IMR-90 (cell line): ENCODE measurements around the gene MEX3B. TPM values are rescaled to one million over a fixed set of nuclear protein-coding genes. Genes with fewer than 3 reads are reported as not detected.

Experiments
- ATAC-seq: fragments of 200-7000 bp; cut with Tn5 transposase; 2 replicates; pipeline ENCODE4 v1.9.1; 2020; ENCODE audit warnings: low read depth, mild to moderate bottlenecking, moderate library complexity
- BruUV-seq: library from RNA; stranded (reverse); fragments of 400-500 nt; replicated peaks from 2 replicates; lab custom pipeline; 2021; lab: Mats Ljungman, UMichigan
- CTCF ChIA-PET: fragments of 300-600 bp; formaldehyde crosslinking; extraction: SDS; loops from one replicate; lab custom pipeline; 2021; ENCODE audit warnings: antibody characterized with exemption; lab: Yijun Ruan, JAX
- POLR2A ChIA-PET: fragments of 300-600 bp; sonication (Branson Sonifier 250); formaldehyde crosslinking; loops from one replicate; lab custom pipeline; 2022; ENCODE audit warnings: antibody characterized with exemption; ENCODE audit not compliant: unreplicated experiment; lab: Charles Lee
- DNase-seq: peaks from one replicate; pipeline ENCODE4 v3.0.0; 2013
- H2AFZ ChIP-seq: replicated peaks from 2 replicates; pipeline ENCODE3; 2013; ENCODE audit warnings: low read length, mild to moderate bottlenecking; ENCODE audit not compliant: poor library complexity
- H2AK5ac ChIP-seq: 2 replicates; pipeline ENCODE4 v1.6.1; 2013; ENCODE audit warnings: low read depth, low read length, inconsistent platforms
- H2AK9ac ChIP-seq: replicated peaks from 2 replicates; pipeline ENCODE3; 2013; ENCODE audit warnings: mild to moderate bottlenecking, low read depth, low read length, moderate library complexity; ENCODE audit not compliant: poor library complexity
- H2BK120ac ChIP-seq: 2 replicates; pipeline ENCODE4 v1.6.1; 2013; ENCODE audit warnings: low read depth, low read length, inconsistent platforms
- H2BK15ac ChIP-seq: 3 replicates; pipeline ENCODE4 v1.6.1; 2013; ENCODE audit warnings: low read depth, low read length, inconsistent platforms
- H2BK20ac ChIP-seq: 2 replicates; pipeline ENCODE4 v1.6.1; 2013; ENCODE audit warnings: low read depth, mild to moderate bottlenecking, inconsistent platforms, low read length, moderate library complexity
- H2BK5ac ChIP-seq: 2 replicates; pipeline ENCODE4 v1.6.1; 2013; ENCODE audit warnings: mild to moderate bottlenecking, low read depth, low read length, inconsistent platforms; ENCODE audit not compliant: poor library complexity, severe bottlenecking
- H3K14ac ChIP-seq: replicated peaks from 2 replicates; pipeline ENCODE4 v1.6.1; 2013; ENCODE audit warnings: low read depth, low read length, inconsistent platforms
- H3K18ac ChIP-seq: 2 replicates; pipeline ENCODE4 v1.6.1; 2013; ENCODE audit warnings: low read depth, low read length, control low read depth
- H3K23ac ChIP-seq: 2 replicates; pipeline ENCODE4 v1.6.1; 2013; ENCODE audit warnings: low read depth, low read length, inconsistent platforms
- H3K27ac ChIP-seq: 2 replicates; pipeline ENCODE4 v1.5.1; 2013; ENCODE audit warnings: mild to moderate bottlenecking, control low read depth, low read length; ENCODE audit not compliant: insufficient read depth
- H3K27me3 ChIP-seq: 2 replicates; pipeline ENCODE4 v1.6.1; 2013; ENCODE audit warnings: low read length; ENCODE audit not compliant: control insufficient read depth, insufficient read depth
- H3K36me3 ChIP-seq: 2 replicates; pipeline ENCODE4 v1.6.1; 2013; ENCODE audit warnings: low read length, mixed read lengths; ENCODE audit not compliant: control insufficient read depth, insufficient read depth
- H3K4ac ChIP-seq: 2 replicates; pipeline ENCODE4 v1.6.1; 2013; ENCODE audit warnings: low read depth, low read length, inconsistent platforms
- H3K4me1 ChIP-seq: 2 replicates; pipeline ENCODE4 v1.6.1; 2013; ENCODE audit warnings: low read length, mixed read lengths; ENCODE audit not compliant: control insufficient read depth, insufficient read depth
- H3K4me2 ChIP-seq: 2 replicates; pipeline ENCODE4 v1.6.1; 2013; ENCODE audit warnings: low read depth, mild to moderate bottlenecking, control low read depth, low read length, moderate library complexity
- H3K4me3 ChIP-seq: 2 replicates; pipeline ENCODE4 v1.5.1; 2013; ENCODE audit warnings: low read depth, mild to moderate bottlenecking, control low read depth, low read length, moderate library complexity; ENCODE audit not compliant: insufficient read depth
- H3K56ac ChIP-seq: 2 replicates; pipeline ENCODE4 v1.6.1; 2013; ENCODE audit warnings: low read length, inconsistent platforms; ENCODE audit not compliant: insufficient read depth; ENCODE audit errors: extremely low read depth
- H3K79me1 ChIP-seq, 2 experiments: 2 replicates each; pipeline ENCODE4 v1.6.1; 2013; ENCODE audit warnings: low read length in 2 of 2, inconsistent platforms in 1 of 2, low read depth in 1 of 2
- H3K9ac ChIP-seq: 2 replicates; pipeline ENCODE4 v1.6.1; 2013; ENCODE audit warnings: low read depth, low read length, control low read depth
- H3K9me1 ChIP-seq: 2 replicates; pipeline ENCODE4 v1.6.1; 2013; ENCODE audit warnings: low read length, inconsistent platforms; ENCODE audit not compliant: insufficient read depth
- H3K9me3 ChIP-seq: 2 replicates; pipeline ENCODE4 v1.6.1; 2013; ENCODE audit warnings: low read length; ENCODE audit not compliant: control insufficient read depth, insufficient read depth
- H4K20me1 ChIP-seq: 2 replicates; pipeline ENCODE4 v1.6.1; 2013; ENCODE audit warnings: low read length, inconsistent platforms; ENCODE audit not compliant: insufficient read depth
- H4K5ac ChIP-seq: 2 replicates; pipeline ENCODE4 v1.6.1; 2013; ENCODE audit warnings: mild to moderate bottlenecking, low read depth, low read length, control low read depth
- H4K8ac ChIP-seq, 2 experiments: 2 replicates each; pipeline ENCODE4 v1.6.1; 2013; ENCODE audit warnings: low read depth in 2 of 2, low read length in 2 of 2, control low read depth in 1 of 2, inconsistent platforms in 1 of 2
- H4K91ac ChIP-seq: 2 replicates; pipeline ENCODE4 v1.6.1; 2013; ENCODE audit warnings: low read depth, low read length, inconsistent platforms; ENCODE audit not compliant: insufficient read depth
- BHLHE40 ChIP-seq: fragments of 150-350 bp; IDR thresholded peaks from 2 replicates; pipeline ENCODE4 v1.6.1; 2016; ENCODE audit warnings: mild to moderate bottlenecking, low read depth, low read length
- CEBPB ChIP-seq: IDR thresholded peaks from 2 replicates; pipeline ENCODE4 v1.6.1; 2012; ENCODE audit warnings: low read depth, low read length, improper control_type of control experiment
- CHD1 ChIP-seq: IDR thresholded peaks from 2 replicates; pipeline ENCODE4 v1.6.1; 2012; ENCODE audit warnings: low read depth, low read length, improper control_type of control experiment
- FOS ChIP-seq: fragments of 150-350 bp; IDR thresholded peaks from 2 replicates; pipeline ENCODE4 v1.6.1; 2016; ENCODE audit warnings: low read depth, low read length
- MAFK ChIP-seq: IDR thresholded peaks from 2 replicates; pipeline ENCODE4 v1.6.1; 2012; ENCODE audit warnings: low read depth, low read length, improper control_type of control experiment
- MAZ ChIP-seq: IDR thresholded peaks from 2 replicates; pipeline ENCODE4 v1.6.1; 2012; ENCODE audit warnings: low read depth, mild to moderate bottlenecking, low read length, improper control_type of control experiment, moderate library complexity, borderline replicate concordance
- MXI1 ChIP-seq: IDR thresholded peaks from 2 replicates; pipeline ENCODE4 v1.6.1; 2012; ENCODE audit warnings: low read depth, mild to moderate bottlenecking, low read length, moderate library complexity, borderline replicate concordance
- NFE2L2 ChIP-seq: fragments of 150-350 bp; IDR thresholded peaks from 2 replicates; pipeline ENCODE4 v1.6.1; 2016; ENCODE audit warnings: low read depth, mild to moderate bottlenecking, low read length
- POLR2A ChIP-seq: IDR thresholded peaks from 2 replicates; pipeline ENCODE4 v1.6.1; 2012; ENCODE audit warnings: mild to moderate bottlenecking, low read depth, low read length
- RAD21 ChIP-seq: IDR thresholded peaks from 2 replicates; pipeline ENCODE4 v1.6.1; 2012; ENCODE audit warnings: low read length, improper control_type of control experiment
- RCOR1 ChIP-seq: IDR thresholded peaks from 2 replicates; pipeline ENCODE4 v1.6.1; 2012; ENCODE audit warnings: mild to moderate bottlenecking, low read length, improper control_type of control experiment; ENCODE audit not compliant: insufficient replicate concordance
- RFX5 ChIP-seq: IDR thresholded peaks from 2 replicates; pipeline ENCODE4 v1.8.0; 2012; ENCODE audit warnings: low read depth, mild to moderate bottlenecking, low read length, moderate library complexity
- SMC3 ChIP-seq: fragments of 150-350 bp; IDR thresholded peaks from 2 replicates; pipeline ENCODE4 v1.6.1; 2016; ENCODE audit warnings: low read depth, mild to moderate bottlenecking, antibody characterized with exemption, low read length, moderate library complexity
- WGBS, 2 experiments: methylation state at CpG; one replicate each; pipeline versions ENCODE4 v1.1.5 to v1.1.7; 2013; ENCODE audit warnings: missing lambda C conversion rate in 2 of 2; ENCODE audit not compliant: insufficient read length in 1 of 2; ENCODE audit errors: extremely low coverage in 2 of 2; 5-methylcytosine and 5-hydroxymethylcytosine counted together
- dilution Hi-C: fragments of 300-500 bp; cut with HindIII; formaldehyde crosslinking; loops from one replicate; pipeline ENCODE4 v1.14.3; 2018; ENCODE audit warnings: low sequenced_read_pairs; ENCODE audit not compliant: unreplicated experiment
- in situ Hi-C: fragments of 300-500 bp; cut with MboI; formaldehyde crosslinking; loops from 3 replicates; pipeline ENCODE4 v1.14.3; 2019; ENCODE audit warnings: low sequenced_read_pairs, inconsistent platforms, mixed read lengths
- intact Hi-C: fragments of 100-400 bp; cut with micrococcal nuclease; formaldehyde crosslinking; loops from 2 replicates; pipeline ENCODE4 v1.10.0; 2022
- polyA plus RNA-seq, 3 experiments: library from polyadenylated mRNA; depleted of rRNA; stranded (reverse); fragments of >200 nt; gene quantifications; 2 replicates each; pipeline ENCODE4 v1.2.3, GENCODE V29; 2012; ENCODE audit warnings: low replicate concordance in 1 of 3
- total RNA-seq: library from RNA; depleted of rRNA; stranded (reverse); fragments of >200 nt; gene quantifications from 2 replicates; pipeline ENCODE4 v1.2.3, GENCODE V29; 2012
- TF ChIP-seq, protein P1 (sequence below): conservative IDR thresholded peaks from 2 replicates; pipeline ENCODE4 v1.5.1; 2012; ENCODE audit warnings: mild to moderate bottlenecking, low read depth, low read length, improper control_type of control experiment
- TF ChIP-seq, protein P2 (sequence below): fragments of 150-350 bp; IDR thresholded peaks from 2 replicates; pipeline ENCODE4 v1.6.1; 2017; ENCODE audit warnings: mild to moderate bottlenecking, antibody characterized with exemption, low read length, low read depth

Gene MEX3B
- total and polyA plus RNA-seq, 2 of the 4 experiments (the other 2 are of a cell fraction), result 3.6 to 12.9 TPM

DNA sequence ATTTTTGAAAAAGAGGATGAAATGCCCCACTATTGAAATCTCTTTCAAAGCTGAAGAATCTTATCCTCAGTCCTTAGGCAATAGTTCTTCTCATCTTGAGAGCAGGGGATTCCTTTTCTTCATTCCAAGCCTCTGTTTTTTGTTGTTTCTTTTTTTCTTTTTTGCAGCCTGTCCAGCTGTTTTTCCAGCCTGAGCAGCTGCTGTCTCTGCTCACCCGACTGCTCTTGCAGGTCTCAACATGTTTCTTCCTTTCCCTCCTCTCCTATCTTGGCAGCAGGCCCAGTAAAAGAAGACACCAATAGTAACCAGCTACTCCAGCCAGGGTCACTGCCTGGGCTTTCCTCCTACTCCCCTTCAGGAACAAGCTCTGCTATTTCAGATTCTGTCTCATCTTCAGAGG is 23.8 kb downstream of the MEX3B start:
- Histone ChIP-seq H4K5ac (no peak overlapping the region), H4K20me1 (no peaks in the 10 kb centered on the region), H3K27ac (peak overlapping the region; percentile 61; the same call in 1 of the 2 replicates), H2BK120ac (peak overlapping the region; percentile 47), H3K4me1 (peaks cover 8% of the 10 kb centered on the region), H3K9me1 (no peaks in the 10 kb centered on the region), H3K4me3 (no peak overlapping the region), H2BK5ac (peak overlapping the region; percentile 4), H2AFZ (no peak overlapping the region), H3K4me2 (no peak overlapping the region), H3K9ac (no peak overlapping the region), H3K14ac (peak overlapping the region; percentile 37; the same call in 1 of the 2 replicates), H3K27me3 (peaks cover 7% of the 10 kb centered on the region), H3K56ac (no peak overlapping the region), H4K8ac (no peak overlapping the region; a peak in 1 of 4 replicates), H4K91ac (no peak overlapping the region; the same call in 1 of the 2 replicates), H3K4ac (peak overlapping the region; percentile 46), H3K18ac (peak overlapping the region; percentile 62), H3K36me3 (no peaks in the 10 kb centered on the region), H2BK15ac (0 out of 3 replicates have a peak overlapping the region, but pooled peaks have one; percentile 26), H3K79me1 (no peaks in the 10 kb centered on the region), H2AK9ac (no peak overlapping the region), H3K9me3 (no peaks in the 10 kb centered on the region), H2BK20ac (peak overlapping the region; percentile 73), H2AK5ac (no peak overlapping the region; the same call in 1 of the 2 replicates), H3K23ac (no peak overlapping the region)
- intact Hi-C loops, result no loop called here
- DNase-seq (peak; percentile 60), ATAC-seq (peak; percentile 85)
- no CpG with 5 or more reads among the region's 1 CpG for WGBS, 2 experiments
- ChIA-PET POLR2A (no interaction called here), CTCF (no interaction called here)
- BruUV-seq, result no TSS peak
- TF ChIP-seq BHLHE40 (no peak), MXI1 (no peak), CEBPB (no peak), MAFK (no peak), RCOR1 (no peak), NFE2L2 (no peak), RAD21 (no peak), POLR2A (no peak), RFX5 (no peak), SMC3 (no peak), CHD1 (no peak), FOS (no peak), MAZ (no peak)
- TF ChIP-seq, protein P1, sequence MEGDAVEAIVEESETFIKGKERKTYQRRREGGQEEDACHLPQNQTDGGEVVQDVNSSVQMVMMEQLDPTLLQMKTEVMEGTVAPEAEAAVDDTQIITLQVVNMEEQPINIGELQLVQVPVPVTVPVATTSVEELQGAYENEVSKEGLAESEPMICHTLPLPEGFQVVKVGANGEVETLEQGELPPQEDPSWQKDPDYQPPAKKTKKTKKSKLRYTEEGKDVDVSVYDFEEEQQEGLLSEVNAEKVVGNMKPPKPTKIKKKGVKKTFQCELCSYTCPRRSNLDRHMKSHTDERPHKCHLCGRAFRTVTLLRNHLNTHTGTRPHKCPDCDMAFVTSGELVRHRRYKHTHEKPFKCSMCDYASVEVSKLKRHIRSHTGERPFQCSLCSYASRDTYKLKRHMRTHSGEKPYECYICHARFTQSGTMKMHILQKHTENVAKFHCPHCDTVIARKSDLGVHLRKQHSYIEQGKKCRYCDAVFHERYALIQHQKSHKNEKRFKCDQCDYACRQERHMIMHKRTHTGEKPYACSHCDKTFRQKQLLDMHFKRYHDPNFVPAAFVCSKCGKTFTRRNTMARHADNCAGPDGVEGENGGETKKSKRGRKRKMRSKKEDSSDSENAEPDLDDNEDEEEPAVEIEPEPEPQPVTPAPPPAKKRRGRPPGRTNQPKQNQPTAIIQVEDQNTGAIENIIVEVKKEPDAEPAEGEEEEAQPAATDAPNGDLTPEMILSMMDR, result no peak
- TF ChIP-seq, protein P2, sequence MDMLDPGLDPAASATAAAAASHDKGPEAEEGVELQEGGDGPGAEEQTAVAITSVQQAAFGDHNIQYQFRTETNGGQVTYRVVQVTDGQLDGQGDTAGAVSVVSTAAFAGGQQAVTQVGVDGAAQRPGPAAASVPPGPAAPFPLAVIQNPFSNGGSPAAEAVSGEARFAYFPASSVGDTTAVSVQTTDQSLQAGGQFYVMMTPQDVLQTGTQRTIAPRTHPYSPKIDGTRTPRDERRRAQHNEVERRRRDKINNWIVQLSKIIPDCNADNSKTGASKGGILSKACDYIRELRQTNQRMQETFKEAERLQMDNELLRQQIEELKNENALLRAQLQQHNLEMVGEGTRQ, result no peak
- dilution Hi-C loops, result no loop called here
- in situ Hi-C loops, result no loop called here
